Parietal lobe (tissue), 1 donor: ENCODE data around the gene FOLR3. TPM values are rescaled to one million over a fixed set of nuclear protein-coding genes. Genes with fewer than 3 reads are reported as not detected.

ENCODE experiments used
- total RNA-seq: library from RNA; depleted of rRNA; stranded (reverse); fragments of >200 nt; gene quantifications from one replicate; pipeline ENCODE4 v1.2.3, GENCODE V29; 2014

The FOLR3 gene
- total RNA-seq = not detected

GRCh38 chr11:72135473-72135872, at the start of gene FOLR3:
Gene FOLR3, plus strand, starts transcription at chr11:72135725. Its CDS starts 228 bp downstream, at chr11:72135953.

GRCh38 chr11:72102946-72103753, 32.4 kb upstream of the FOLR3 start, which contains the start of gene LAMTOR1:
Gene LAMTOR1, minus strand, starts transcription at chr11:72103297. Its CDS starts 73 bp downstream, at chr11:72103224.

GRCh38 chr11:72105888-72106287, 29.6 kb upstream of the FOLR3 start, which contains the start of gene TOMT:
Gene TOMT, plus strand, starts transcription at chr11:72105924. Its CDS starts 28 bp downstream, at chr11:72105952.

GRCh38 chr11:72112143-72112977, 23.2 kb upstream of the FOLR3 start, which contains the start of gene ANAPC15:
Gene ANAPC15, minus strand, starts transcription at chr11:72112695. Its CDS starts 1,419 bp downstream, at chr11:72111276.

Other genes with a start within 250 kb of the FOLR3 start
- 18.8 TPM for gene XNDC1N, start 207.1 kb upstream of the FOLR3 start, total RNA-seq
- 31.0 TPM for gene RNF121, start 206.7 kb upstream of the FOLR3 start, total RNA-seq
- 7.8 TPM for gene IL18BP, start 136.8 kb upstream of the FOLR3 start, total RNA-seq
- 284 TPM for gene NUMA1, start 55.2 kb upstream of the FOLR3 start, total RNA-seq
- gene LRRC51, start 54.9 kb upstream of the FOLR3 start, total RNA-seq = 8.8 TPM
- 50.1 TPM for gene LAMTOR1, start 32.4 kb upstream of the FOLR3 start, total RNA-seq
- gene TOMT, start 29.8 kb upstream of the FOLR3 start, total RNA-seq = not detected
- gene ANAPC15, start 23.0 kb upstream of the FOLR3 start, total RNA-seq = 16.3 TPM
- gene FOLR1, start 56.4 kb downstream of the FOLR3 start, total RNA-seq = not detected
- gene FOLR2, start 81.1 kb downstream of the FOLR3 start, total RNA-seq = 4.1 TPM
- 18.8 TPM for gene INPPL1, start 89.0 kb downstream of the FOLR3 start, total RNA-seq
- not detected for gene PHOX2A, start 108.5 kb downstream of the FOLR3 start, total RNA-seq